HepG2 (cell line): Measurements from ENCODE around the gene GNL1. TPM values are rescaled to one million over a fixed set of nuclear protein-coding genes. Genes with fewer than 3 reads are reported as not detected.

ENCODE experiments used
- AHDC1 ChIP-seq: sonication (generic); formaldehyde crosslinking; IDR thresholded peaks from 2 replicates; pipeline ENCODE4 v1.5.1; 2020; ENCODE audit warnings: mild to moderate bottlenecking, missing genetic modification reagents, borderline replicate concordance
- ETV6 ChIP-seq: sonication (generic); formaldehyde crosslinking; conservative IDR thresholded peaks from 2 replicates; pipeline ENCODE4 v1.4.0; 2020; ENCODE audit warnings: missing genetic modification reagents
- FOSL1 ChIP-seq: sonication (generic); formaldehyde crosslinking; IDR thresholded peaks from 2 replicates; pipeline ENCODE4 v1.9.0; 2021; ENCODE audit warnings: missing genetic modification reagents, borderline replicate concordance
- GMEB1 ChIP-seq: sonication (generic); formaldehyde crosslinking; IDR thresholded peaks from 2 replicates; pipeline ENCODE4 v1.5.1; 2020; ENCODE audit warnings: missing genetic modification reagents, mild to moderate bottlenecking, borderline replicate concordance
- GRHL1 ChIP-seq: sonication (generic); formaldehyde crosslinking; conservative IDR thresholded peaks from 2 replicates; pipeline ENCODE4 v1.8.0; 2022; ENCODE audit warnings: missing genetic modification reagents
- HDAC2 ChIP-seq: sonication (generic); formaldehyde crosslinking; IDR thresholded peaks from 2 replicates; pipeline ENCODE4 v1.4.0; 2020; ENCODE audit warnings: missing genetic modification reagents
- ISX ChIP-seq: sonication (generic); formaldehyde crosslinking; conservative IDR thresholded peaks from 2 replicates; pipeline ENCODE4 v1.5.0; 2020; ENCODE audit warnings: missing genetic modification reagents
- KDM6A ChIP-seq: IDR thresholded peaks from 2 replicates; pipeline ENCODE4 v1.6.1; 2016; ENCODE audit warnings: low read depth
- NR2C2 ChIP-seq: sonication (generic); formaldehyde crosslinking; IDR thresholded peaks from 2 replicates; pipeline ENCODE4 v1.4.0; 2020; ENCODE audit warnings: missing genetic modification reagents, mild to moderate bottlenecking, moderate library complexity, borderline replicate concordance
- REPIN1 ChIP-seq: sonication (generic); formaldehyde crosslinking; IDR thresholded peaks from 2 replicates; pipeline ENCODE4 v1.8.0; 2022; ENCODE audit warnings: missing genetic modification reagents, low read depth, mild to moderate bottlenecking, borderline replicate concordance
- RXRA ChIP-seq: sonication (generic); formaldehyde crosslinking; IDR thresholded peaks from 2 replicates; pipeline ENCODE4 v1.5.1; 2020; ENCODE audit warnings: missing genetic modification reagents
- SMYD3 ChIP-seq: sonication (generic); formaldehyde crosslinking; IDR thresholded peaks from 2 replicates; pipeline ENCODE4 v1.8.1; 2023; ENCODE audit warnings: mild to moderate bottlenecking, missing genetic modification reagents
- STAG1 ChIP-seq: sonication (generic); formaldehyde crosslinking; IDR thresholded peaks from 2 replicates; pipeline ENCODE4 v1.4.0; 2020; ENCODE audit warnings: missing genetic modification reagents
- ZC3H4 ChIP-seq: sonication (generic); formaldehyde crosslinking; IDR thresholded peaks from 2 replicates; pipeline ENCODE4 v1.4.0; 2020; ENCODE audit warnings: missing genetic modification reagents, borderline replicate concordance
- ZFP1 ChIP-seq: IDR thresholded peaks from 2 replicates; pipeline ENCODE4 v1.6.1; 2016
- ZMYM2 ChIP-seq: sonication (generic); formaldehyde crosslinking; IDR thresholded peaks from 2 replicates; pipeline ENCODE4 v1.8.0; 2022; ENCODE audit warnings: mild to moderate bottlenecking, missing genetic modification reagents
- ZMYM4 ChIP-seq: sonication (generic); formaldehyde crosslinking; IDR thresholded peaks from 2 replicates; pipeline ENCODE4 v1.8.1; 2023; ENCODE audit warnings: mild to moderate bottlenecking, missing genetic modification reagents
- ZNF205 ChIP-seq: IDR thresholded peaks from 2 replicates; pipeline ENCODE4 v1.6.1; 2018; ENCODE audit warnings: missing biosample characterization, missing genetic modification reagents
- ZNF709 ChIP-seq: sonication (generic); formaldehyde crosslinking; IDR thresholded peaks from 2 replicates; pipeline ENCODE4 v1.5.0; 2020; ENCODE audit warnings: mild to moderate bottlenecking, missing genetic modification reagents
- ZNF749 ChIP-seq: sonication (generic); formaldehyde crosslinking; IDR thresholded peaks from 2 replicates; pipeline ENCODE4 v1.8.0; 2022; ENCODE audit warnings: mild to moderate bottlenecking, missing genetic modification reagents, moderate library complexity, borderline replicate concordance
- ZSCAN21 ChIP-seq: sonication (generic); formaldehyde crosslinking; IDR thresholded peaks from 2 replicates; pipeline ENCODE4 v1.8.0; 2022; ENCODE audit warnings: mild to moderate bottlenecking, missing genetic modification reagents, moderate library complexity, borderline replicate concordance
- polyA plus RNA-seq, 8 experiments: library from polyadenylated mRNA; depleted of rRNA in 3 of 8; stranded (reverse) in 7 of 8; unstranded in 1 of 8; fragments of >200 nt; fragmentation: Illumina TruSeq in 4 of 8; extraction: Trizol in 4 of 8; gene quantifications; 2 replicates each; pipeline versions ENCODE4 v1.2.1 to v1.2.3, GENCODE V29; 2011 to 2016; ENCODE audit warnings: low read depth in 4 of 8, missing spikeins in 1 of 8, mixed read lengths in 1 of 8; ENCODE audit not compliant: insufficient read depth in 1 of 8
- total RNA-seq, 5 experiments: library from RNA; depleted of rRNA; stranded (reverse); fragments of >200 nt; fragmentation: Illumina TruSeq; extraction: Trizol; gene quantifications; 2 replicates each; pipeline ENCODE4 v1.2.3, GENCODE V29; 2016; ENCODE audit warnings: low read depth in 1 of 5

Gene GNL1
- total and polyA plus RNA-seq, 2 of the 13 experiments (the other 11 are each of a cell fraction or from before 2014, with no cell fraction given) = 35.0 to 55.6 TPM

- peak; percentile 72; the same call in 1 of the 2 replicates for TF ChIP-seq AHDC1 (CRISPR knock-in tag)
- TF ChIP-seq ISX (CRISPR knock-in tag) = peak; percentile 79
- 0 out of 2 replicates have a peak, but pooled peaks have one; percentile 2 for TF ChIP-seq STAG1
- peak; percentile 94 for TF ChIP-seq ZNF205
- TF ChIP-seq KDM6A (CRISPR knock-in tag) = peak; percentile 49; the same call in 1 of the 2 replicates
- TF ChIP-seq GMEB1 (CRISPR knock-in tag) = peak; percentile 92
- peak; percentile 81 for TF ChIP-seq HDAC2 (CRISPR knock-in tag)
- TF ChIP-seq NR2C2 (CRISPR knock-in tag) = peak; percentile 96
- TF ChIP-seq ZC3H4 (CRISPR knock-in tag) = peak; percentile 79; the same call in 1 of the 2 replicates
- peak; percentile 95 for TF ChIP-seq ZSCAN21 (CRISPR knock-in tag)
- peak; percentile 23; the same call in 1 of the 2 replicates for TF ChIP-seq FOSL1 (CRISPR knock-in tag)
- TF ChIP-seq RXRA (CRISPR knock-in tag) = peak; percentile 89
- peak; percentile 96 for TF ChIP-seq ETV6 (CRISPR knock-in tag)
- 0 out of 2 replicates have a peak, but pooled peaks have one; percentile 9 for TF ChIP-seq SMYD3 (CRISPR knock-in tag)
- TF ChIP-seq ZMYM2 (CRISPR knock-in tag) = no peak
- peak; percentile 95 for TF ChIP-seq ZNF749 (CRISPR knock-in tag)
- peak; percentile 80 for TF ChIP-seq ZMYM4
- peak; percentile 79; the same call in 1 of the 2 replicates for TF ChIP-seq ZFP1
- peak; percentile 76; the same call in 1 of the 2 replicates for TF ChIP-seq REPIN1 (CRISPR knock-in tag)
- no peak for TF ChIP-seq GRHL1 (CRISPR knock-in tag)
- TF ChIP-seq ZNF709 = peak; percentile 77; the same call in 1 of the 2 replicates
These were observed 14.9 kb upstream of the GNL1 start, which contains the start of gene ABCF1 (continued) for GRCh38 chr6:30571075-30571761.
